ENCODE measurements around the gene CABCOCO1. TPM values are rescaled to one million over a fixed set of nuclear protein-coding genes. Genes with fewer than 3 reads are reported as not detected.

CABCOCO1 gene
- total and polyA plus RNA-seq, 5 donors: 0.09 to 0.66 TPM; not detected in 3

GRCh38 chr10:61628151-61628874 lies 34.4 kb upstream of the CABCOCO1 start:
- no peak for ATAC-seq
- no peak for DNase-seq
- intact Hi-C loops (cut with DNase I): no loop called here
- Histone ChIP-seq H3K4me3 (ENCODE audit: low read length) (no peak overlapping the region), H3K27me3 (ENCODE audit: control insufficient read depth, insufficient read depth) (no peaks in the 10 kb centered on the region), H3K27ac (ENCODE audit: low read length) (no peak overlapping the region), H3K9me3 (ENCODE audit: control insufficient read depth, low read length) (no peaks in the 10 kb centered on the region), H3K4me1 (ENCODE audit: control insufficient read depth, insufficient read depth, low read length) (no peaks in the 10 kb centered on the region)
- 59% methylated on average over 3 of the region's 3 CpGs for WGBS

GRCh38 chr10:61628875-61629513 lies 33.7 kb upstream of the CABCOCO1 start:
- H3K27me3 ChIP-seq (ENCODE audit: control insufficient read depth, insufficient read depth): no peaks in the 10 kb centered on the region
- WGBS: 71% methylated on average over 4 of the region's 4 CpGs
- DNase-seq (no peak), ATAC-seq (no peak)
- H3K4me1 ChIP-seq (ENCODE audit: control insufficient read depth, insufficient read depth, low read length): no peaks in the 10 kb centered on the region
- no peak overlapping the region for H3K27ac ChIP-seq (ENCODE audit: low read length)
- no peaks in the 10 kb centered on the region for H3K9me3 ChIP-seq (ENCODE audit: control insufficient read depth, low read length)
- no peak overlapping the region for H3K4me3 ChIP-seq (ENCODE audit: low read length)
- intact Hi-C loops (cut with DNase I): no loop called here

- WGBS: 96% methylated on average over 4 of the region's 4 CpGs
- intact Hi-C loops (cut with DNase I): no loop called here
- no peaks in the 10 kb centered on the region for H3K27me3 ChIP-seq (ENCODE audit: control insufficient read depth, insufficient read depth)
- no peak for DNase-seq
- no peak overlapping the region for H3K27ac ChIP-seq (ENCODE audit: low read length)
- H3K9me3 ChIP-seq (ENCODE audit: control insufficient read depth, low read length): no peaks in the 10 kb centered on the region
- no peaks in the 10 kb centered on the region for H3K4me1 ChIP-seq (ENCODE audit: control insufficient read depth, insufficient read depth, low read length)
- H3K4me3 ChIP-seq (ENCODE audit: low read length): no peak overlapping the region
- no peak for ATAC-seq
Measured at GRCh38 chr10:61629576-61629975, 33.2 kb upstream of the CABCOCO1 start.

- no peaks in the 10 kb centered on the region for H3K27me3 ChIP-seq (ENCODE audit: control insufficient read depth, insufficient read depth)
- 96% methylated on average over 4 of the region's 4 CpGs for WGBS
- intact Hi-C loops (cut with DNase I): no loop called here
- H3K4me1 ChIP-seq (ENCODE audit: control insufficient read depth, insufficient read depth, low read length): no peaks in the 10 kb centered on the region
- ATAC-seq (no peak), DNase-seq (no peak)
- H3K4me3 ChIP-seq (ENCODE audit: low read length): no peak overlapping the region
- H3K9me3 ChIP-seq (ENCODE audit: control insufficient read depth, low read length): no peaks in the 10 kb centered on the region
- no peak overlapping the region for H3K27ac ChIP-seq (ENCODE audit: low read length)
Measured at GRCh38 chr10:61632057-61632670, 30.6 kb upstream of the CABCOCO1 start.

- Histone ChIP-seq H3K9me3 (ENCODE audit: control insufficient read depth, low read length) (no peaks in the 10 kb centered on the region), H3K4me3 (ENCODE audit: low read length) (no peak overlapping the region), H3K27ac (ENCODE audit: low read length) (no peak overlapping the region), H3K4me1 (ENCODE audit: control insufficient read depth, insufficient read depth, low read length) (no peaks in the 10 kb centered on the region), H3K27me3 (ENCODE audit: control insufficient read depth, insufficient read depth) (no peaks in the 10 kb centered on the region)
- ATAC-seq (no peak), DNase-seq (no peak)
- intact Hi-C loops (cut with DNase I): no loop called here
- 59% methylated on average over 3 of the region's 3 CpGs for WGBS
Measured at GRCh38 chr10:61633665-61634064, 29.1 kb upstream of the CABCOCO1 start.

GRCh38 chr10:61634746-61635145 lies 28.0 kb upstream of the CABCOCO1 start:
- no peak for DNase-seq
- no peak overlapping the region for H3K4me3 ChIP-seq (ENCODE audit: low read length)
- 72% methylated on average over 1 of the region's 1 CpG for WGBS
- H3K27ac ChIP-seq (ENCODE audit: low read length): no peak overlapping the region
- intact Hi-C loops (cut with DNase I): no loop called here
- H3K4me1 ChIP-seq (ENCODE audit: control insufficient read depth, insufficient read depth, low read length): no peaks in the 10 kb centered on the region
- ATAC-seq: no peak
- H3K9me3 ChIP-seq (ENCODE audit: control insufficient read depth, low read length): no peaks in the 10 kb centered on the region
- no peaks in the 10 kb centered on the region for H3K27me3 ChIP-seq (ENCODE audit: control insufficient read depth, insufficient read depth)

GRCh38 chr10:61635471-61635870 lies 27.3 kb upstream of the CABCOCO1 start:
- no peak overlapping the region for H3K4me3 ChIP-seq (ENCODE audit: low read length)
- WGBS: 42% methylated on average over 2 of the region's 2 CpGs
- no peak overlapping the region for H3K27ac ChIP-seq (ENCODE audit: low read length)
- H3K9me3 ChIP-seq (ENCODE audit: control insufficient read depth, low read length): no peaks in the 10 kb centered on the region
- intact Hi-C loops (cut with DNase I): no loop called here
- ATAC-seq: no peak
- no peaks in the 10 kb centered on the region for H3K27me3 ChIP-seq (ENCODE audit: control insufficient read depth, insufficient read depth)
- no peak for DNase-seq
- H3K4me1 ChIP-seq (ENCODE audit: control insufficient read depth, insufficient read depth, low read length): no peaks in the 10 kb centered on the region

- no peaks in the 10 kb centered on the region for H3K9me3 ChIP-seq (ENCODE audit: control insufficient read depth, low read length)
- no peak overlapping the region for H3K4me3 ChIP-seq (ENCODE audit: low read length)
- no peaks in the 10 kb centered on the region for H3K4me1 ChIP-seq (ENCODE audit: control insufficient read depth, insufficient read depth, low read length)
- no peaks in the 10 kb centered on the region for H3K27me3 ChIP-seq (ENCODE audit: control insufficient read depth, insufficient read depth)
- DNase-seq (no peak), ATAC-seq (no peak)
- no peak overlapping the region for H3K27ac ChIP-seq (ENCODE audit: low read length)
- intact Hi-C loops (cut with DNase I): no loop called here
Measured at GRCh38 chr10:61635932-61636331, 26.8 kb upstream of the CABCOCO1 start.

GRCh38 chr10:61639952-61640351 lies 22.8 kb upstream of the CABCOCO1 start:
- Histone ChIP-seq H3K9me3 (ENCODE audit: control insufficient read depth, low read length) (no peaks in the 10 kb centered on the region), H3K27ac (ENCODE audit: low read length) (no peak overlapping the region), H3K4me1 (ENCODE audit: control insufficient read depth, insufficient read depth, low read length) (no peaks in the 10 kb centered on the region), H3K4me3 (ENCODE audit: low read length) (no peak overlapping the region), H3K27me3 (ENCODE audit: control insufficient read depth, insufficient read depth) (no peaks in the 10 kb centered on the region)
- ATAC-seq (no peak), DNase-seq (no peak)
- intact Hi-C loops (cut with DNase I): no loop called here
- WGBS: 94% methylated on average over 4 of the region's 4 CpGs

- no peaks in the 10 kb centered on the region for H3K27me3 ChIP-seq (ENCODE audit: control insufficient read depth, insufficient read depth)
- ATAC-seq: no peak
- no peak overlapping the region for H3K27ac ChIP-seq (ENCODE audit: low read length)
- intact Hi-C loops (cut with DNase I): no loop called here
- 79% methylated on average over 3 of the region's 3 CpGs for WGBS
- no peaks in the 10 kb centered on the region for H3K4me1 ChIP-seq (ENCODE audit: control insufficient read depth, insufficient read depth, low read length)
- no peak for DNase-seq
- no peaks in the 10 kb centered on the region for H3K9me3 ChIP-seq (ENCODE audit: control insufficient read depth, low read length)
- no peak overlapping the region for H3K4me3 ChIP-seq (ENCODE audit: low read length)
Measured at GRCh38 chr10:61640856-61641255, 21.9 kb upstream of the CABCOCO1 start.

- Histone ChIP-seq H3K4me3 (ENCODE audit: low read length) (no peak overlapping the region), H3K4me1 (ENCODE audit: control insufficient read depth, insufficient read depth, low read length) (no peaks in the 10 kb centered on the region), H3K27me3 (ENCODE audit: control insufficient read depth, insufficient read depth) (no peaks in the 10 kb centered on the region), H3K9me3 (ENCODE audit: control insufficient read depth, low read length) (no peaks in the 10 kb centered on the region), H3K27ac (ENCODE audit: low read length) (no peak overlapping the region)
- intact Hi-C loops (cut with DNase I): no loop called here
- 57% methylated on average over 2 of the region's 2 CpGs for WGBS
- ATAC-seq (no peak), DNase-seq (no peak)
Measured at GRCh38 chr10:61642150-61642571, 20.6 kb upstream of the CABCOCO1 start.

Measured in right cardiac atrium (tissue), 5 donors.